IgD-negative memory B cell (primary cell): ENCODE data around the gene DNAAF8. TPM values are rescaled to one million over a fixed set of nuclear protein-coding genes. Genes with fewer than 3 reads are reported as not detected.

Source experiments
- H3K27ac Mint-ChIP-seq, 3 donors: one replicate each; pipeline ENCODE4 v1.8.0; 2020 to 2022; ENCODE audit warnings: mild to moderate bottlenecking in 3 of 3, mixed read lengths in 3 of 3, moderate library complexity in 1 of 3
- H3K27me3 Mint-ChIP-seq: one replicate; pipeline ENCODE4 v1.8.0; 2021; ENCODE audit warnings: mixed read lengths
- H3K36me3 Mint-ChIP-seq: one replicate; pipeline ENCODE4 v1.8.0; 2020; ENCODE audit warnings: mild to moderate bottlenecking, mixed read lengths
- H3K4me1 Mint-ChIP-seq, 3 donors: one replicate each; pipeline ENCODE4 v1.8.0; 2020 to 2022; ENCODE audit warnings: mixed read lengths in 3 of 3, mild to moderate bottlenecking in 1 of 3
- H3K4me3 Mint-ChIP-seq, 4 donors: one replicate each; pipeline ENCODE4 v1.8.0; 2020 to 2022; ENCODE audit warnings: mild to moderate bottlenecking in 4 of 4, mixed read lengths in 4 of 4, moderate library complexity in 3 of 4
- H3K9me3 Mint-ChIP-seq, 3 donors: one replicate each; pipeline ENCODE4 v1.8.0; 2020 to 2021; ENCODE audit warnings: mixed read lengths in 3 of 3, mild to moderate bottlenecking in 1 of 3
- polyA plus RNA-seq: library from polyadenylated mRNA; unstranded; fragments of 300-500 nt; fragmentation: Illumina TruSeq; gene quantifications from one replicate; pipeline ENCODE4 v1.2.3, GENCODE V29; 2021

Gene DNAAF8
- polyA plus RNA-seq, 1 donor from 2014 or later: 0.35 TPM

- Mint-ChIP-seq H3K9me3 (no peaks in the 10 kb centered on the region), H3K4me3 (no peak within 1 kb of the TSS), H3K27ac (peak within 1 kb of the TSS in 1 of 3 donors; percentile 53), H3K27me3 (peaks cover 5% of the 10 kb centered on the region), H3K36me3 (no peaks in the 10 kb centered on the region), H3K4me1 (peaks cover 0 to 1% (median 0%) of the 10 kb centered on the region in 3 donors)
Observed at GRCh38 chr16:4787627-4788482, 53.5 kb downstream of the DNAAF8 start, which contains the start of gene SEPTIN12. Gene SEPTIN12 (minus strand): TSS chr16:4788345. CDS start chr16:4787645, 700 bp downstream.

GRCh38 chr16:4788489-4788889 is 54.2 kb downstream of the DNAAF8 start:
- no peak overlapping the region for H3K27ac Mint-ChIP-seq
- peaks cover 5% of the 10 kb centered on the region for H3K27me3 Mint-ChIP-seq
- no peaks in the 10 kb centered on the region for H3K9me3 Mint-ChIP-seq
- H3K4me1 Mint-ChIP-seq: peaks cover 0 to 1% (median 0%) of the 10 kb centered on the region in 3 donors
- no peaks in the 10 kb centered on the region for H3K36me3 Mint-ChIP-seq
- no peak overlapping the region for H3K4me3 Mint-ChIP-seq

GRCh38 chr16:4788910-4789309 is 54.6 kb downstream of the DNAAF8 start:
- H3K9me3 Mint-ChIP-seq: no peaks in the 10 kb centered on the region
- no peak overlapping the region for H3K27ac Mint-ChIP-seq
- H3K4me3 Mint-ChIP-seq: no peak overlapping the region
- H3K36me3 Mint-ChIP-seq: no peaks in the 10 kb centered on the region
- H3K4me1 Mint-ChIP-seq: peaks cover 0 to 1% (median 0%) of the 10 kb centered on the region in 3 donors
- peaks cover 5% of the 10 kb centered on the region for H3K27me3 Mint-ChIP-seq

GRCh38 chr16:4790261-4790660 is 55.9 kb downstream of the DNAAF8 start:
- Mint-ChIP-seq H3K36me3 (no peaks in the 10 kb centered on the region), H3K4me1 (peaks cover 0 to 1% (median 0%) of the 10 kb centered on the region in 3 donors), H3K9me3 (no peaks in the 10 kb centered on the region), H3K4me3 (no peak overlapping the region), H3K27ac (no peak overlapping the region), H3K27me3 (peaks cover 3% of the 10 kb centered on the region)

GRCh38 chr16:4790871-4791270 is 56.5 kb downstream of the DNAAF8 start:
- H3K4me1 Mint-ChIP-seq: peaks cover 0 to 1% (median 0%) of the 10 kb centered on the region in 3 donors
- H3K27ac Mint-ChIP-seq: no peak overlapping the region
- no peak overlapping the region for H3K4me3 Mint-ChIP-seq
- H3K36me3 Mint-ChIP-seq: no peaks in the 10 kb centered on the region
- no peaks in the 10 kb centered on the region for H3K9me3 Mint-ChIP-seq
- H3K27me3 Mint-ChIP-seq: peaks cover 3% of the 10 kb centered on the region

- Mint-ChIP-seq H3K36me3 (no peaks in the 10 kb centered on the region), H3K4me3 (no peak overlapping the region), H3K9me3 (no peaks in the 10 kb centered on the region), H3K4me1 (peaks cover 0 to under 1% (median 0%) of the 10 kb centered on the region in 3 donors), H3K27me3 (peaks cover 3% of the 10 kb centered on the region), H3K27ac (no peak overlapping the region)
Observed at GRCh38 chr16:4792951-4793513, 58.7 kb downstream of the DNAAF8 start.

GRCh38 chr16:4795181-4795827 is 61.0 kb downstream of the DNAAF8 start, which contains the start of gene SMIM22:
Gene SMIM22 (plus strand): TSS chr16:4795369. CDS start chr16:4795735, 366 bp downstream.
- no peak within 1 kb of the TSS for H3K4me3 Mint-ChIP-seq
- no peaks in the 10 kb centered on the region for H3K36me3 Mint-ChIP-seq
- H3K27me3 Mint-ChIP-seq: peaks cover 3% of the 10 kb centered on the region
- peaks cover 0 to 2% (median under 1%) of the 10 kb centered on the region in 3 donors for H3K4me1 Mint-ChIP-seq
- no peaks in the 10 kb centered on the region for H3K9me3 Mint-ChIP-seq
- H3K27ac Mint-ChIP-seq: no peak within 1 kb of the TSS

GRCh38 chr16:4795828-4796572 is 61.7 kb downstream of the DNAAF8 start:
- Mint-ChIP-seq H3K4me3 (no peak overlapping the region), H3K27ac (no peak overlapping the region), H3K27me3 (peaks cover 3% of the 10 kb centered on the region), H3K4me1 (peaks cover 0 to 8% (median 4%) of the 10 kb centered on the region in 3 donors), H3K9me3 (no peaks in the 10 kb centered on the region), H3K36me3 (no peaks in the 10 kb centered on the region)

- H3K27ac Mint-ChIP-seq: peak overlapping the region in 1 of 3 donors; percentile 5
- H3K27me3 Mint-ChIP-seq: no peaks in the 10 kb centered on the region
Observed at GRCh38 chr16:4796982-4797804, 62.9 kb downstream of the DNAAF8 start.

GRCh38 chr16:4797805-4798252 is 63.5 kb downstream of the DNAAF8 start:
- no peak overlapping the region for H3K4me3 Mint-ChIP-seq
- no peaks in the 10 kb centered on the region for H3K9me3 Mint-ChIP-seq
- no peaks in the 10 kb centered on the region for H3K27me3 Mint-ChIP-seq
- peaks cover 5 to 8% (median 6%) of the 10 kb centered on the region in 3 donors for H3K4me1 Mint-ChIP-seq
- H3K27ac Mint-ChIP-seq: no peak overlapping the region
- no peaks in the 10 kb centered on the region for H3K36me3 Mint-ChIP-seq

More at GRCh38 chr16:4796982-4797804, 62.9 kb downstream of the DNAAF8 start:
- Mint-ChIP-seq H3K9me3 (no peaks in the 10 kb centered on the region), H3K36me3 (no peaks in the 10 kb centered on the region), H3K4me1 (peaks cover 5 to 8% (median 5%) of the 10 kb centered on the region in 3 donors), H3K4me3 (no peak overlapping the region)

GRCh38 chr16:4798456-4798855 is 64.1 kb downstream of the DNAAF8 start:
- Mint-ChIP-seq H3K9me3 (no peaks in the 10 kb centered on the region), H3K27me3 (no peaks in the 10 kb centered on the region), H3K27ac (no peak overlapping the region), H3K4me3 (peak overlapping the region in 1 of 4 donors; percentile 43), H3K36me3 (no peaks in the 10 kb centered on the region), H3K4me1 (peaks cover 8 to 12% (median 9%) of the 10 kb centered on the region in 3 donors)
